ENCODE results near the gene PRMT9.

Gene PRMT9

DNA sequence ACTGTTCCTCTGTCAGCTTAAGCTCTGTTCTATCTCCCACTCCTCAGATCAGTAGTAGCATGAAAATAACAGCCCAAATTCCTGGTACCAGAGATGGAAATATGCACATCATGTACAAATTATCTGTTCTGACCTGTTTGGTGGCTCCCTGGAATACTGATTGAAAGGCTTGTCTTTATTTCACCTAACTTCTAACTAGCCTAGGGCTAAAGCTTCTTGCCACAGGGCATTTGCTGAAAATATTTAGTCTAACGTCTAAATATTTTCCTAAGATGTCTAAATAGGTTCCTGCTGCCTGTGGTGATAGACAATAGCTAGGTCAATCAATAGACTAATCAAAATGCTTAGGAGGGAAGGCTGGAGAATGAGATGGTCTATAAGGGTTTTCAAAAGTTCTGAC lies 12.9 kb upstream of the PRMT9 start:
- DNase-seq (ENCODE audit: low spot score in 2 of 2), result no peak
- ATAC-seq, result no peak
- no peaks in the 10 kb centered on the region for H3K36me3 Mint-ChIP-seq
- H3K9me3 Mint-ChIP-seq, result no peaks in the 10 kb centered on the region
- H3K27ac Mint-ChIP-seq, result no peak overlapping the region
- H3K4me3 Mint-ChIP-seq, result no peak overlapping the region
- H3K4me1 Mint-ChIP-seq, result no peaks in the 10 kb centered on the region

- H3K4me3 Mint-ChIP-seq, result no peak overlapping the region
- peaks cover 15% of the 10 kb centered on the region for H3K4me1 Mint-ChIP-seq
- H3K36me3 Mint-ChIP-seq, result no peaks in the 10 kb centered on the region
- H3K9me3 Mint-ChIP-seq, result no peaks in the 10 kb centered on the region
- H3K27ac Mint-ChIP-seq, result no peak overlapping the region
- DNase-seq (ENCODE audit: low spot score in 2 of 2), result no peak
- no peak for ATAC-seq
Observed at GRCh38 chr4:147693218-147693617, 9.3 kb upstream of the PRMT9 start.

DNA sequence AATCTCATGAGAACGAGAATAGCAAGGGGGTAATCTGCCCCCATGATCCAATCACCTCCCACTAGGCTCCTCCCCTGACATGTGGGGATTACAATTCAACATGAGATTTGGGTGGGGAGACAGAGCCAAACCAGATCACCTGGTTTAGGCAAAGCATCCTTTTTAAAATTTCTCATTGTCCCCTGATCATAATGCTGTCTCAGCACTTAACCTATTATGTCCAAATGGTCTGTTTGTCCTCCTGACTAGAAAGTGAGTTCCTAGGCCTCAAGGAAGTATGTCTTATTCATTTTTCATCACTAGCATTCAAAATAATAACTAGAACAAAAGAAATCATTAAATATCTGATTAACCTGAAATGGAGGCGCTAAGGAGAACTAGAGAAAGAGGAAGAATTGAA lies 7.9 kb upstream of the PRMT9 start:
- H3K27ac Mint-ChIP-seq, result no peak overlapping the region
- no peak overlapping the region for H3K4me3 Mint-ChIP-seq
- peaks cover 15% of the 10 kb centered on the region for H3K4me1 Mint-ChIP-seq

GRCh38 chr4:147689067-147689466 lies 5.1 kb upstream of the PRMT9 start:
- Mint-ChIP-seq H3K36me3 (no peaks in the 10 kb centered on the region), H3K4me1 (peaks cover 24% of the 10 kb centered on the region), H3K9me3 (no peaks in the 10 kb centered on the region), H3K27ac (peak overlapping the region; percentile 90), H3K4me3 (peak overlapping the region; percentile 50)
- peak; percentile 90 for ATAC-seq
- DNase-seq (ENCODE audit: low spot score in 2 of 2), result no peak

More for the DNA sequence above, 7.9 kb upstream of the PRMT9 start:
- Mint-ChIP-seq H3K9me3 (no peaks in the 10 kb centered on the region), H3K36me3 (no peaks in the 10 kb centered on the region)
- ATAC-seq (no peak), DNase-seq (ENCODE audit: low spot score in 2 of 2) (no peak)

GRCh38 chr4:147683188-147683591 lies 773 bp downstream of the PRMT9 start:
- DNase-seq (ENCODE audit: low spot score in 2 of 2), result peak in 1 of 2 donors; percentile 54

GRCh38 chr4:147682755-147683154 lies 1.2 kb downstream of the PRMT9 start:
- Mint-ChIP-seq H3K4me3 (peak overlapping the region; percentile 92), H3K4me1 (peaks cover 35% of the 10 kb centered on the region), H3K36me3 (peaks cover 10% of the 10 kb centered on the region), H3K9me3 (no peaks in the 10 kb centered on the region), H3K27ac (peak overlapping the region; percentile 94)
- ATAC-seq, result no peak
- DNase-seq (ENCODE audit: low spot score in 2 of 2), result no peak

More at GRCh38 chr4:147683188-147683591, 773 bp downstream of the PRMT9 start:
- Mint-ChIP-seq H3K9me3 (no peaks in the 10 kb centered on the region), H3K27ac (peak overlapping the region; percentile 94), H3K4me3 (peak overlapping the region; percentile 92), H3K4me1 (peaks cover 35% of the 10 kb centered on the region), H3K36me3 (peaks cover 6% of the 10 kb centered on the region)
- no peak for ATAC-seq

DNA sequence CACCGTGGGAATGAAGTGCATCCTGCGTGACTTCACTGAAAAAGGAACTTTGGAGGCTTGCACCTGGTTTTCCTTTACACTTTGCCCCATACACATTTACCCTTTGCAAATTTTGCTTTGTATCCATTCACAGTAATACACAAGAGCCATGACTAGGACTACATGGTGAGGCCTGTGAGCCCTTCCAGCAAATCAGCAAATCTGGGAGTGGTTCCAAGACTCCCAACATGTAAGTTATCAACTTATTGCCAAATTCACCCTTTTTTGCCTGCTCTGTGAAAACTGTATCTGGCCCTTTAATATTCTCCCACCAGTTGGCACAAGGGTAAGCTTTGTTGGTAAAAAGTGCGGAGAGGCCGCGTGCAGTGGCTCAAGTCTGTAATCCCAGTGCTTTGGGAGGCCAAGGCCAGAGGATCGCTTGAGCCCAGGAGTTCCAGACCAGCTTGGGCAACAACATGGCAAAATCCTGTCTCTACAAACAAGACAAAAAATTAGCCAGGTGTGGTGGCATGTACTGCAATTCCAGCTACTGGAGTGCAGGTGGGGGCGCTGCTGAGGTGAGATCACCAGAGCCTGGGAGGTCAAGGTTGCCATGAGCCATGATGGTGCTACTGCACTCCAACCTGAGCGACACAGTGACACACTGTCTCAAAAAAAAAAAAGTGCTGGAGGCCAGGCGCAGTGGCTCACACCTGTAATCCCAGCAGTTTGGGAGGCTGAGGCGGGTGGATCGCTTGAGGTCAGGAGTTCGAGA lies 5.0 kb downstream of the PRMT9 start:
- DNase-seq (ENCODE audit: low spot score in 2 of 2), result no peak
- ATAC-seq, result no peak
- no peaks in the 10 kb centered on the region for H3K9me3 Mint-ChIP-seq
- H3K4me3 Mint-ChIP-seq, result no peak overlapping the region
- peaks cover 25% of the 10 kb centered on the region for H3K4me1 Mint-ChIP-seq
- peaks cover 21% of the 10 kb centered on the region for H3K36me3 Mint-ChIP-seq
- no peak overlapping the region for H3K27ac Mint-ChIP-seq

DNA sequence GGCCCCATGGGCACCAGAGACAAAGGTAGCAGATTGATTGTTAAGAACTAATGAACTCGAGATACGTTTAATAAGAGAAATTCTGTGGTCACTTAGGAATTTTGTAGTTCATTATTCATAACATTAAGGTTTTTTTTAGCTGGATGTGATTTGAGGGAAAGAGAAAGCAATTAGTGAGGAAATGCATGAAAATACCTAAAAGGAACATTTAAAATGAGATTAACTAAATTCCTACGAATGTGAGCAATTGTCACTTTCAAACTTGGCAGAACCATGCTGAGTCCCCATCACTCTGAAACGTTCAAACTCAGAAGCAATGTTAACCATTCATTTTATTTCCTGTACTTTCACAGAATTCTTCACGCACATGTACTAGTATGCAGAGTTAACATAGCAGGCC lies 5.9 kb downstream of the PRMT9 start:
- Mint-ChIP-seq H3K4me3 (no peak overlapping the region), H3K9me3 (no peaks in the 10 kb centered on the region), H3K36me3 (peaks cover 26% of the 10 kb centered on the region), H3K4me1 (peaks cover 18% of the 10 kb centered on the region), H3K27ac (no peak overlapping the region)
- DNase-seq (ENCODE audit: low spot score in 2 of 2) (no peak), ATAC-seq (no peak)

GRCh38 chr4:147674496-147674895 lies 9.5 kb downstream of the PRMT9 start:
- peaks cover 22% of the 10 kb centered on the region for H3K36me3 Mint-ChIP-seq
- H3K9me3 Mint-ChIP-seq, result no peaks in the 10 kb centered on the region
- ATAC-seq (no peak), DNase-seq (ENCODE audit: low spot score in 2 of 2) (no peak)
- no peaks in the 10 kb centered on the region for H3K4me1 Mint-ChIP-seq
- H3K4me3 Mint-ChIP-seq, result no peak overlapping the region
- H3K27ac Mint-ChIP-seq, result no peak overlapping the region

- Mint-ChIP-seq H3K4me3 (no peak overlapping the region), H3K4me1 (no peaks in the 10 kb centered on the region), H3K9me3 (no peaks in the 10 kb centered on the region), H3K27ac (no peak overlapping the region), H3K36me3 (peaks cover 22% of the 10 kb centered on the region)
- ATAC-seq (no peak), DNase-seq (ENCODE audit: low spot score in 2 of 2) (no peak)
Observed at GRCh38 chr4:147674073-147674472, 9.9 kb downstream of the PRMT9 start.

DNA sequence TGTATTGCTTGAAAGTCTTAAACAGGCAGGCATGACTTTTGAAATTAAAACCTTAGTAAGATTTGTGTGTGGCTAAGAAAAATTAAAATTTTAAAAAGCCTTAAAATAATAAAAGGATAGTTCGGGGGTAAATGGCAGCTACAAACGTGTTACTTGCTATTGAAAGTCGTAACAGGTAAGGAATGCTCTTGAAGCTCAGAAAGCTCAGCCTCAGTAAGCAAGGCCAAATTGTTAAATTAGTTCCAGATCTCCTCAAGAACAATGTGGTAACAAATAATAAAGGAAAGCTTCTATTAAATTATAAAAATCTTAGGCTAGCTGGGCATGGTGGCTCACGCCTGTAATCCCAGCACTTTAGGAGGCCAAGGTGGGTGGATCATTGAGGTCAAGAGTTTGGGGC lies 25.5 kb downstream of the PRMT9 start:
- Mint-ChIP-seq H3K36me3 (peaks cover 71% of the 10 kb centered on the region), H3K9me3 (no peaks in the 10 kb centered on the region), H3K27ac (no peak overlapping the region), H3K4me3 (no peak overlapping the region), H3K4me1 (no peaks in the 10 kb centered on the region)
- DNase-seq (ENCODE audit: low spot score in 2 of 2) (no peak), ATAC-seq (no peak)

- DNase-seq (ENCODE audit: low spot score in 2 of 2) (no peak), ATAC-seq (no peak)
- Mint-ChIP-seq H3K4me1 (no peaks in the 10 kb centered on the region), H3K9me3 (no peaks in the 10 kb centered on the region), H3K27ac (no peak overlapping the region), H3K4me3 (no peak overlapping the region), H3K36me3 (peaks cover 92% of the 10 kb centered on the region)
Observed at GRCh38 chr4:147655639-147656038, 28.3 kb downstream of the PRMT9 start.

DNA sequence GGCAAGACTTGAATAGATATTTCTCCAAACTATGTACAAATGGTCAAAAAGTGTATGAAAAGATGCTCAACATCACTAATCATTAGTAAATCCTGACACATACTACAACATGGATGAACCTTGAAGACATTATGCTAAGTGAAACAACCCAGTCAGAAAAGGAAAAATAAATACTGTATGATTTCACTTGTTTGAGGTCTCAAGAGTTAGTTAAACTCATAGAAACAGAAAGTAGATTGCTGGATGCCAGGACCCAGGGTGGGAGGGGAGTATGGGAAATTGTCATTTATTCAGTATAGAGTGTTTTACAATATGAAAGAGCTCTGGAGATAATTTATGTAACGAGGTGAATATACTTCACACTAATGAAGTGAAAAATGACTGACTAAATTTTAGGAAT lies 32.4 kb downstream of the PRMT9 start:
- peaks cover 20% of the 10 kb centered on the region for H3K4me1 Mint-ChIP-seq
- ATAC-seq (peak; percentile 75), DNase-seq (ENCODE audit: low spot score in 2 of 2) (no peak)
- H3K4me3 Mint-ChIP-seq, result no peak overlapping the region
- H3K36me3 Mint-ChIP-seq, result peaks cover 58% of the 10 kb centered on the region
- no peaks in the 10 kb centered on the region for H3K9me3 Mint-ChIP-seq
- no peak overlapping the region for H3K27ac Mint-ChIP-seq

GRCh38 chr4:147648656-147649055 lies 35.3 kb downstream of the PRMT9 start:
- no peak overlapping the region for H3K27ac Mint-ChIP-seq
- peaks cover 20% of the 10 kb centered on the region for H3K4me1 Mint-ChIP-seq
- no peaks in the 10 kb centered on the region for H3K9me3 Mint-ChIP-seq
- H3K4me3 Mint-ChIP-seq, result no peak overlapping the region
- H3K36me3 Mint-ChIP-seq, result peaks cover 37% of the 10 kb centered on the region
- ATAC-seq (no peak), DNase-seq (ENCODE audit: low spot score in 2 of 2) (no peak)

- Mint-ChIP-seq H3K27ac (no peak overlapping the region), H3K4me1 (peaks cover 24% of the 10 kb centered on the region)
Observed at GRCh38 chr4:147645099-147645498, 38.9 kb downstream of the PRMT9 start.

GRCh38 chr4:147644471-147644870 lies 39.5 kb downstream of the PRMT9 start:
- H3K4me1 Mint-ChIP-seq, result peaks cover 25% of the 10 kb centered on the region
- H3K27ac Mint-ChIP-seq, result no peak overlapping the region
- peaks cover 10% of the 10 kb centered on the region for H3K36me3 Mint-ChIP-seq
- DNase-seq (ENCODE audit: low spot score in 2 of 2), result no peak
- no peaks in the 10 kb centered on the region for H3K9me3 Mint-ChIP-seq
- H3K4me3 Mint-ChIP-seq, result no peak overlapping the region
- no peak for ATAC-seq

More at GRCh38 chr4:147645099-147645498, 38.9 kb downstream of the PRMT9 start:
- no peak for DNase-seq (ENCODE audit: low spot score in 2 of 2)
- Mint-ChIP-seq H3K36me3 (peaks cover 12% of the 10 kb centered on the region), H3K9me3 (no peaks in the 10 kb centered on the region), H3K4me3 (no peak overlapping the region)
- ATAC-seq, result no peak

Data from stimulated activated effector memory CD8-positive, alpha-beta T cell treated with anti-CD3 and anti-CD28 coated beads, Interleukin-12 subunit alpha, Interleukin-12 subunit beta, amount 100 ng/mL, for 72 hours (primary cell).